IMR-90 (cell line): ENCODE results near the gene SEMG1. TPM values are rescaled to one million over a fixed set of nuclear protein-coding genes. Genes with fewer than 3 reads are reported as not detected.

Experiments used
- ATAC-seq: fragments of 200-7000 bp; cut with Tn5 transposase; 2 replicates; pipeline ENCODE4 v1.9.1; 2020; ENCODE audit warnings: low read depth, mild to moderate bottlenecking, moderate library complexity
- BruUV-seq: library from RNA; stranded (reverse); fragments of 400-500 nt; replicated peaks from 2 replicates; lab custom pipeline; 2021; lab: Mats Ljungman, UMichigan
- CTCF ChIA-PET: fragments of 300-600 bp; formaldehyde crosslinking; extraction: SDS; loops from one replicate; lab custom pipeline; 2021; ENCODE audit warnings: antibody characterized with exemption; lab: Yijun Ruan, JAX
- POLR2A ChIA-PET: fragments of 300-600 bp; sonication (Branson Sonifier 250); formaldehyde crosslinking; loops from one replicate; lab custom pipeline; 2022; ENCODE audit warnings: antibody characterized with exemption; ENCODE audit not compliant: unreplicated experiment; lab: Charles Lee
- DNase-seq: peaks from one replicate; pipeline ENCODE4 v3.0.0; 2013
- H2AFZ ChIP-seq: replicated peaks from 2 replicates; pipeline ENCODE3; 2013; ENCODE audit warnings: low read length, mild to moderate bottlenecking; ENCODE audit not compliant: poor library complexity
- H2AK5ac ChIP-seq: 2 replicates; pipeline ENCODE4 v1.6.1; 2013; ENCODE audit warnings: low read depth, low read length, inconsistent platforms
- H2AK9ac ChIP-seq: replicated peaks from 2 replicates; pipeline ENCODE3; 2013; ENCODE audit warnings: mild to moderate bottlenecking, low read depth, low read length, moderate library complexity; ENCODE audit not compliant: poor library complexity
- H2BK120ac ChIP-seq: 2 replicates; pipeline ENCODE4 v1.6.1; 2013; ENCODE audit warnings: low read depth, low read length, inconsistent platforms
- H2BK15ac ChIP-seq: 3 replicates; pipeline ENCODE4 v1.6.1; 2013; ENCODE audit warnings: low read depth, low read length, inconsistent platforms
- H2BK20ac ChIP-seq: 2 replicates; pipeline ENCODE4 v1.6.1; 2013; ENCODE audit warnings: low read depth, mild to moderate bottlenecking, inconsistent platforms, low read length, moderate library complexity
- H2BK5ac ChIP-seq: 2 replicates; pipeline ENCODE4 v1.6.1; 2013; ENCODE audit warnings: mild to moderate bottlenecking, low read depth, low read length, inconsistent platforms; ENCODE audit not compliant: poor library complexity, severe bottlenecking
- H3K14ac ChIP-seq: replicated peaks from 2 replicates; pipeline ENCODE4 v1.6.1; 2013; ENCODE audit warnings: low read depth, low read length, inconsistent platforms
- H3K18ac ChIP-seq: 2 replicates; pipeline ENCODE4 v1.6.1; 2013; ENCODE audit warnings: low read depth, low read length, control low read depth
- H3K23ac ChIP-seq: 2 replicates; pipeline ENCODE4 v1.6.1; 2013; ENCODE audit warnings: low read depth, low read length, inconsistent platforms
- H3K27ac ChIP-seq: 2 replicates; pipeline ENCODE4 v1.5.1; 2013; ENCODE audit warnings: mild to moderate bottlenecking, control low read depth, low read length; ENCODE audit not compliant: insufficient read depth
- H3K27me3 ChIP-seq: 2 replicates; pipeline ENCODE4 v1.6.1; 2013; ENCODE audit warnings: low read length; ENCODE audit not compliant: control insufficient read depth, insufficient read depth
- H3K36me3 ChIP-seq: 2 replicates; pipeline ENCODE4 v1.6.1; 2013; ENCODE audit warnings: low read length, mixed read lengths; ENCODE audit not compliant: control insufficient read depth, insufficient read depth
- H3K4ac ChIP-seq: 2 replicates; pipeline ENCODE4 v1.6.1; 2013; ENCODE audit warnings: low read depth, low read length, inconsistent platforms
- H3K4me1 ChIP-seq: 2 replicates; pipeline ENCODE4 v1.6.1; 2013; ENCODE audit warnings: low read length, mixed read lengths; ENCODE audit not compliant: control insufficient read depth, insufficient read depth
- H3K4me2 ChIP-seq: 2 replicates; pipeline ENCODE4 v1.6.1; 2013; ENCODE audit warnings: low read depth, mild to moderate bottlenecking, control low read depth, low read length, moderate library complexity
- H3K4me3 ChIP-seq: 2 replicates; pipeline ENCODE4 v1.5.1; 2013; ENCODE audit warnings: low read depth, mild to moderate bottlenecking, control low read depth, low read length, moderate library complexity; ENCODE audit not compliant: insufficient read depth
- H3K56ac ChIP-seq: 2 replicates; pipeline ENCODE4 v1.6.1; 2013; ENCODE audit warnings: low read length, inconsistent platforms; ENCODE audit not compliant: insufficient read depth; ENCODE audit errors: extremely low read depth
- H3K79me1 ChIP-seq, 2 experiments: 2 replicates each; pipeline ENCODE4 v1.6.1; 2013; ENCODE audit warnings: low read length in 2 of 2, inconsistent platforms in 1 of 2, low read depth in 1 of 2
- H3K9ac ChIP-seq: 2 replicates; pipeline ENCODE4 v1.6.1; 2013; ENCODE audit warnings: low read depth, low read length, control low read depth
- H3K9me1 ChIP-seq: 2 replicates; pipeline ENCODE4 v1.6.1; 2013; ENCODE audit warnings: low read length, inconsistent platforms; ENCODE audit not compliant: insufficient read depth
- H3K9me3 ChIP-seq: 2 replicates; pipeline ENCODE4 v1.6.1; 2013; ENCODE audit warnings: low read length; ENCODE audit not compliant: control insufficient read depth, insufficient read depth
- H4K20me1 ChIP-seq: 2 replicates; pipeline ENCODE4 v1.6.1; 2013; ENCODE audit warnings: low read length, inconsistent platforms; ENCODE audit not compliant: insufficient read depth
- H4K5ac ChIP-seq: 2 replicates; pipeline ENCODE4 v1.6.1; 2013; ENCODE audit warnings: mild to moderate bottlenecking, low read depth, low read length, control low read depth
- H4K8ac ChIP-seq, 2 experiments: 2 replicates each; pipeline ENCODE4 v1.6.1; 2013; ENCODE audit warnings: low read depth in 2 of 2, low read length in 2 of 2, control low read depth in 1 of 2, inconsistent platforms in 1 of 2
- H4K91ac ChIP-seq: 2 replicates; pipeline ENCODE4 v1.6.1; 2013; ENCODE audit warnings: low read depth, low read length, inconsistent platforms; ENCODE audit not compliant: insufficient read depth
- BHLHE40 ChIP-seq: fragments of 150-350 bp; IDR thresholded peaks from 2 replicates; pipeline ENCODE4 v1.6.1; 2016; ENCODE audit warnings: mild to moderate bottlenecking, low read depth, low read length
- CEBPB ChIP-seq: IDR thresholded peaks from 2 replicates; pipeline ENCODE4 v1.6.1; 2012; ENCODE audit warnings: low read depth, low read length, improper control_type of control experiment
- CHD1 ChIP-seq: IDR thresholded peaks from 2 replicates; pipeline ENCODE4 v1.6.1; 2012; ENCODE audit warnings: low read depth, low read length, improper control_type of control experiment
- MAZ ChIP-seq: IDR thresholded peaks from 2 replicates; pipeline ENCODE4 v1.6.1; 2012; ENCODE audit warnings: low read depth, mild to moderate bottlenecking, low read length, improper control_type of control experiment, moderate library complexity, borderline replicate concordance
- MXI1 ChIP-seq: IDR thresholded peaks from 2 replicates; pipeline ENCODE4 v1.6.1; 2012; ENCODE audit warnings: low read depth, mild to moderate bottlenecking, low read length, moderate library complexity, borderline replicate concordance
- NFE2L2 ChIP-seq: fragments of 150-350 bp; IDR thresholded peaks from 2 replicates; pipeline ENCODE4 v1.6.1; 2016; ENCODE audit warnings: low read depth, mild to moderate bottlenecking, low read length
- POLR2A ChIP-seq: IDR thresholded peaks from 2 replicates; pipeline ENCODE4 v1.6.1; 2012; ENCODE audit warnings: mild to moderate bottlenecking, low read depth, low read length
- RAD21 ChIP-seq: IDR thresholded peaks from 2 replicates; pipeline ENCODE4 v1.6.1; 2012; ENCODE audit warnings: low read length, improper control_type of control experiment
- RCOR1 ChIP-seq: IDR thresholded peaks from 2 replicates; pipeline ENCODE4 v1.6.1; 2012; ENCODE audit warnings: mild to moderate bottlenecking, low read length, improper control_type of control experiment; ENCODE audit not compliant: insufficient replicate concordance
- RFX5 ChIP-seq: IDR thresholded peaks from 2 replicates; pipeline ENCODE4 v1.8.0; 2012; ENCODE audit warnings: low read depth, mild to moderate bottlenecking, low read length, moderate library complexity
- WGBS, 2 experiments: methylation state at CpG; one replicate each; pipeline versions ENCODE4 v1.1.5 to v1.1.7; 2013; ENCODE audit warnings: missing lambda C conversion rate in 2 of 2; ENCODE audit not compliant: insufficient read length in 1 of 2; ENCODE audit errors: extremely low coverage in 2 of 2; 5-methylcytosine and 5-hydroxymethylcytosine counted together
- dilution Hi-C: fragments of 300-500 bp; cut with HindIII; formaldehyde crosslinking; loops from one replicate; pipeline ENCODE4 v1.14.3; 2018; ENCODE audit warnings: low sequenced_read_pairs; ENCODE audit not compliant: unreplicated experiment
- in situ Hi-C: fragments of 300-500 bp; cut with MboI; formaldehyde crosslinking; loops from 3 replicates; pipeline ENCODE4 v1.14.3; 2019; ENCODE audit warnings: low sequenced_read_pairs, inconsistent platforms, mixed read lengths
- intact Hi-C: fragments of 100-400 bp; cut with micrococcal nuclease; formaldehyde crosslinking; loops from 2 replicates; pipeline ENCODE4 v1.10.0; 2022
- polyA plus RNA-seq, 3 experiments: library from polyadenylated mRNA; depleted of rRNA; stranded (reverse); fragments of >200 nt; gene quantifications; 2 replicates each; pipeline ENCODE4 v1.2.3, GENCODE V29; 2012; ENCODE audit warnings: low replicate concordance in 1 of 3
- total RNA-seq: library from RNA; depleted of rRNA; stranded (reverse); fragments of >200 nt; gene quantifications from 2 replicates; pipeline ENCODE4 v1.2.3, GENCODE V29; 2012
- TF ChIP-seq, protein P1 (sequence below): fragments of 150-350 bp; IDR thresholded peaks from 2 replicates; pipeline ENCODE4 v1.6.1; 2016; ENCODE audit warnings: low read depth, mild to moderate bottlenecking, low read length, moderate library complexity, borderline replicate concordance
- TF ChIP-seq, protein P2 (sequence below): conservative IDR thresholded peaks from 2 replicates; pipeline ENCODE4 v1.5.1; 2012; ENCODE audit warnings: mild to moderate bottlenecking, low read depth, low read length, improper control_type of control experiment

The SEMG1 gene
- total and polyA plus RNA-seq, 2 of the 4 experiments (the other 2 are of a cell fraction) = not detected

DNA sequence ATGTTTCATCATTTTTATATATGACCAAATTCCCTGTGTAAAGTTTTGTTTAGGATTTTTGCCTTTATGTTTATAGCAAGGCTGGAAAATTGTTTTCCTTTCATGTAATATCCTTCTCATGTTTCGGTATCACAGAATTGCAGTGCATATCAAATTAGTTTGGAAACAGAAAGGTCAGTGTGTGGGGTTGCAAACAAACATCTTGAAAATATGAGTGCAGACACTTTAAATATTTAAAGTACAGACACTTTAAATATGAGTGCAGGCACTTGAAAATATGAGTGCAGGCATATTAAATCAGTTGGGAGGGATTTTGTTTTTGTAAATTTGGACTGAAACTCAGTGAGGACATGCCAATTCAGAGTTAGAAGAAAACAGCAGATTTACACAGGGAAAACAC is 41.0 kb downstream of the SEMG1 start:
- DNase-seq (no peak), ATAC-seq (no peak)
- H3K27me3 ChIP-seq = peaks cover 13% of the 10 kb centered on the region
- H2BK5ac ChIP-seq = no peak overlapping the region
- H2AK5ac ChIP-seq = no peak overlapping the region
- POLR2A ChIA-PET = no interaction called here
- no peak overlapping the region for H3K23ac ChIP-seq
- BruUV-seq = no TSS peak
- H3K4me2 ChIP-seq = no peak overlapping the region
- no peak overlapping the region for H4K91ac ChIP-seq
- H3K4ac ChIP-seq = no peak overlapping the region
- TF ChIP-seq CHD1 (no peak), RFX5 (no peak), RCOR1 (no peak), BHLHE40 (no peak), MAZ (no peak), NFE2L2 (no peak), MXI1 (no peak), POLR2A (no peak), RAD21 (no peak), CEBPB (no peak)
- TF ChIP-seq, protein P1, sequence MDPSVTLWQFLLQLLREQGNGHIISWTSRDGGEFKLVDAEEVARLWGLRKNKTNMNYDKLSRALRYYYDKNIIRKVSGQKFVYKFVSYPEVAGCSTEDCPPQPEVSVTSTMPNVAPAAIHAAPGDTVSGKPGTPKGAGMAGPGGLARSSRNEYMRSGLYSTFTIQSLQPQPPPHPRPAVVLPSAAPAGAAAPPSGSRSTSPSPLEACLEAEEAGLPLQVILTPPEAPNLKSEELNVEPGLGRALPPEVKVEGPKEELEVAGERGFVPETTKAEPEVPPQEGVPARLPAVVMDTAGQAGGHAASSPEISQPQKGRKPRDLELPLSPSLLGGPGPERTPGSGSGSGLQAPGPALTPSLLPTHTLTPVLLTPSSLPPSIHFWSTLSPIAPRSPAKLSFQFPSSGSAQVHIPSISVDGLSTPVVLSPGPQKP = no peak
- TF ChIP-seq, protein P2, sequence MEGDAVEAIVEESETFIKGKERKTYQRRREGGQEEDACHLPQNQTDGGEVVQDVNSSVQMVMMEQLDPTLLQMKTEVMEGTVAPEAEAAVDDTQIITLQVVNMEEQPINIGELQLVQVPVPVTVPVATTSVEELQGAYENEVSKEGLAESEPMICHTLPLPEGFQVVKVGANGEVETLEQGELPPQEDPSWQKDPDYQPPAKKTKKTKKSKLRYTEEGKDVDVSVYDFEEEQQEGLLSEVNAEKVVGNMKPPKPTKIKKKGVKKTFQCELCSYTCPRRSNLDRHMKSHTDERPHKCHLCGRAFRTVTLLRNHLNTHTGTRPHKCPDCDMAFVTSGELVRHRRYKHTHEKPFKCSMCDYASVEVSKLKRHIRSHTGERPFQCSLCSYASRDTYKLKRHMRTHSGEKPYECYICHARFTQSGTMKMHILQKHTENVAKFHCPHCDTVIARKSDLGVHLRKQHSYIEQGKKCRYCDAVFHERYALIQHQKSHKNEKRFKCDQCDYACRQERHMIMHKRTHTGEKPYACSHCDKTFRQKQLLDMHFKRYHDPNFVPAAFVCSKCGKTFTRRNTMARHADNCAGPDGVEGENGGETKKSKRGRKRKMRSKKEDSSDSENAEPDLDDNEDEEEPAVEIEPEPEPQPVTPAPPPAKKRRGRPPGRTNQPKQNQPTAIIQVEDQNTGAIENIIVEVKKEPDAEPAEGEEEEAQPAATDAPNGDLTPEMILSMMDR = no peak
- no peaks in the 10 kb centered on the region for H3K36me3 ChIP-seq
- dilution Hi-C loops (no loop called here), intact Hi-C loops (no loop called here), in situ Hi-C loops (no loop called here)
- no peak overlapping the region for H2BK120ac ChIP-seq
- H2BK20ac ChIP-seq = no peak overlapping the region
- H3K56ac ChIP-seq = no peak overlapping the region
- H3K9ac ChIP-seq = no peak overlapping the region
- no peak overlapping the region for H2AFZ ChIP-seq
- H3K9me1 ChIP-seq = no peaks in the 10 kb centered on the region
- no peak overlapping the region for H3K18ac ChIP-seq
- no peaks in the 10 kb centered on the region for H3K9me3 ChIP-seq
- no peaks in the 10 kb centered on the region for H3K4me1 ChIP-seq
- H4K5ac ChIP-seq = no peak overlapping the region
- CTCF ChIA-PET = no interaction called here
- no peak overlapping the region for H4K8ac ChIP-seq
- no peak overlapping the region for H2BK15ac ChIP-seq
- no peak overlapping the region for H3K4me3 ChIP-seq
- no peaks in the 10 kb centered on the region for H4K20me1 ChIP-seq
- no peaks in the 10 kb centered on the region for H3K79me1 ChIP-seq
- no CpG with 5 or more reads among the region's 1 CpG for WGBS, 2 experiments
- no peak overlapping the region for H3K14ac ChIP-seq
- no peak overlapping the region for H2AK9ac ChIP-seq
- no peak overlapping the region for H3K27ac ChIP-seq
